ENCODE results near the gene ZSCAN32.

DNA sequence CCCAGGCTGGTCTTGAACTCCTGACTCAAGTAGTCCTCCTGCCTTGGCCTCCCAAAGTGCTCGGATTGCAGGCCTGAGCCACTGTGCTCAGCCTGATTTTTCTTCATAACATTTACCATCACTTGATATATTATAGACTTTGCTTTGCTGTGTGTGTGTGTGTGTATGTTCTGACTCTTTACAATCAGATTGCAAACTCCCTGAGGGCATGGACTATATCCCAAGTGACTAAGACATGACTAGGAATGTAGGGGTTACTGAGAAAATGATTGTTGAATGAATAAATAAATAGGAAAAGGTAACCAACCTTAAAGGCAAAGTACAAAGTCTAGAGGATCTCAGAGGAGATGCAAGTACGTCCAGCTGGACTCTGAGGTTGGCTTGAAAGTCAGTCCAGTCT, 54.8 kb downstream of the ZSCAN32 start:
- TF ChIP-seq, protein P1, sequence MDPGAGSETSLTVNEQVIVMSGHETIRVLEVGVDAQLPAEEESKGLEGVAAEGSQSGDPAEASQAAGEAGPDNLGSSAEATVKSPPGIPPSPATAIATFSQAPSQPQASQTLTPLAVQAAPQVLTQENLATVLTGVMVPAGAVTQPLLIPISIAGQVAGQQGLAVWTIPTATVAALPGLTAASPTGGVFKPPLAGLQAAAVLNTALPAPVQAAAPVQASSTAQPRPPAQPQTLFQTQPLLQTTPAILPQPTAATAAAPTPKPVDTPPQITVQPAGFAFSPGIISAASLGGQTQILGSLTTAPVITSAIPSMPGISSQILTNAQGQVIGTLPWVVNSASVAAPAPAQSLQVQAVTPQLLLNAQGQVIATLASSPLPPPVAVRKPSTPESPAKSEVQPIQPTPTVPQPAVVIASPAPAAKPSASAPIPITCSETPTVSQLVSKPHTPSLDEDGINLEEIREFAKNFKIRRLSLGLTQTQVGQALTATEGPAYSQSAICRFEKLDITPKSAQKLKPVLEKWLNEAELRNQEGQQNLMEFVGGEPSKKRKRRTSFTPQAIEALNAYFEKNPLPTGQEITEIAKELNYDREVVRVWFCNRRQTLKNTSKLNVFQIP (CRISPR knock-in tag; IDR thresholded peaks at IDR 0.05; ENCODE audit: borderline replicate concordance, low read depth), result no peak
- TF ChIP-seq TOX (CRISPR knock-in tag; IDR thresholded peaks at IDR 0.05; ENCODE audit: borderline replicate concordance) (no peak), ARNTL (CRISPR knock-in tag; IDR thresholded peaks at IDR 0.05; ENCODE audit: borderline replicate concordance, low read depth) (no peak), CSDC2 (CRISPR knock-in tag; IDR thresholded peaks at IDR 0.05) (no peak), ZFP3 (CRISPR knock-in tag; IDR thresholded peaks at IDR 0.05) (no peak), RARB (CRISPR knock-in tag; IDR thresholded peaks at IDR 0.05) (no peak)
